Neural progenitor cell (in vitro differentiated cells): ENCODE results near the gene UBE3C. TPM values are rescaled to one million over a fixed set of nuclear protein-coding genes. Genes with fewer than 3 reads are reported as not detected.

Experiments
- DNase-seq: peaks from one replicate; pipeline ENCODE4 v3.0.0-alpha.2; 2016; ENCODE audit warnings: low spot score
- H2AFZ ChIP-seq: fragments of 200-600 bp; sonication (generic); replicated peaks from 2 replicates; pipeline ENCODE4 v1.6.1; 2016; ENCODE audit warnings: antibody characterized with exemption
- H3F3A ChIP-seq: fragments of 200-600 bp; sonication (generic); 2 replicates; pipeline ENCODE4 v1.6.1; 2016; ENCODE audit warnings: antibody characterized with exemption, low read depth
- H3K27ac ChIP-seq: fragments of 200-600 bp; sonication (generic); 2 replicates; pipeline ENCODE4 v1.5.1; 2016; ENCODE audit warnings: mild to moderate bottlenecking
- H3K27me3 ChIP-seq: fragments of 200-600 bp; sonication (generic); 2 replicates; pipeline ENCODE4 v1.6.1; 2016; ENCODE audit warnings: mild to moderate bottlenecking, moderate library complexity
- H3K36me3 ChIP-seq: fragments of 200-600 bp; sonication (generic); 2 replicates; pipeline ENCODE4 v1.5.1; 2016
- H3K4me1 ChIP-seq: fragments of 200-600 bp; sonication (generic); 2 replicates; pipeline ENCODE4 v1.6.1; 2016; ENCODE audit warnings: mixed run types
- H3K4me2 ChIP-seq: fragments of 200-600 bp; sonication (generic); 2 replicates; pipeline ENCODE4 v1.6.1; 2016
- H3K4me3 ChIP-seq: fragments of 200-600 bp; sonication (generic); 2 replicates; pipeline ENCODE4 v1.5.1; 2016
- H3K79me2 ChIP-seq: fragments of 200-600 bp; sonication (generic); 2 replicates; pipeline ENCODE4 v1.6.1; 2016; ENCODE audit warnings: low read depth
- H3K9ac ChIP-seq: fragments of 200-600 bp; sonication (generic); 2 replicates; pipeline ENCODE4 v1.6.1; 2016
- H3K9me3 ChIP-seq: fragments of 200-600 bp; sonication (generic); 2 replicates; pipeline ENCODE4 v1.5.1; 2016; ENCODE audit warnings: low read depth
- H4K20me1 ChIP-seq: fragments of 200-600 bp; sonication (generic); 2 replicates; pipeline ENCODE4 v1.6.1; 2016; ENCODE audit warnings: low read depth
- H3K27ac Mint-ChIP-seq: 3 replicates; pipeline ENCODE4 v1.8.0; 2021; ENCODE audit warnings: mixed read lengths
- H3K27me3 Mint-ChIP-seq: 2 replicates; pipeline ENCODE4 v1.8.0; 2022; ENCODE audit warnings: low read depth, mild to moderate bottlenecking, inconsistent platforms, moderate library complexity, mixed read lengths; ENCODE audit not compliant: insufficient read depth
- H3K36me3 Mint-ChIP-seq: 3 replicates; pipeline ENCODE4 v1.8.0; 2021; ENCODE audit warnings: mixed read lengths
- H3K4me1 Mint-ChIP-seq: 3 replicates; pipeline ENCODE4 v1.8.0; 2021; ENCODE audit warnings: mixed read lengths
- H3K4me3 Mint-ChIP-seq: 3 replicates; pipeline ENCODE4 v1.8.0; 2021; ENCODE audit warnings: mild to moderate bottlenecking, moderate library complexity, mixed read lengths
- H3K9me3 Mint-ChIP-seq: 3 replicates; pipeline ENCODE4 v1.8.0; 2020; ENCODE audit warnings: mixed read lengths
- CTCF ChIP-seq: fragments of 200-600 bp; sonication (generic); IDR thresholded peaks from 2 replicates; pipeline ENCODE4 v1.5.1; 2017; ENCODE audit warnings: antibody characterized with exemption, mild to moderate bottlenecking
- EZH2 ChIP-seq: fragments of 200-600 bp; sonication (generic); IDR thresholded peaks from 2 replicates; pipeline ENCODE4 v1.6.1; 2017; ENCODE audit warnings: antibody characterized with exemption, mild to moderate bottlenecking, moderate library complexity
- EZH2phosphoT487 ChIP-seq: fragments of 200-600 bp; sonication (generic); IDR thresholded peaks from 2 replicates; pipeline ENCODE4 v1.6.1; 2017; ENCODE audit warnings: antibody characterized with exemption
- total RNA-seq: library from RNA; depleted of rRNA; stranded (reverse); fragments of >200 nt; gene quantifications from 2 replicates; pipeline ENCODE4 v1.2.3, GENCODE V29; 2015; ENCODE audit warnings: low replicate concordance

UBE3C gene
- total RNA-seq, 1 donor from 2014 or later = 65.9 TPM

DNA sequence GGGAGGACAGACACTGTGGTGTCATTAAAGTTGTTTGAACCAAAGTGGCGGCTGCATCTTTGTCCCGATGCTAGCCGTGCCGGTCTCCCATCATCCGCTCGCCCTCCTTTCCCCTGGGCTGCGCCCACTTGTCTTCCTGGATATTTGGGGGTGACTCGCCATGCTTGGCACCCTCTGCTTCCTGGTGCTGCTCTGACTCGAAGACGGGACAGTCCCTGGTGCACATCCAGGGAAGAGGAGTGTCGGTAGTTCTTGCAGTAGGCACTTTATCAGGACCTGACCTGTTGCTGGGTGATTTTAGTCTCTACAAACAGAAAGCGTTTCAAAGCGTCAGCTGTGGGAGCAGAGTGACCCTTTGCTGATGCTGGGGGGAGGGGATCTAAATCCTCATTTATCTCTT lies 129.8 kb downstream of the UBE3C start:
- TF ChIP-seq CTCF (no peak), EZH2 (no peak), EZH2phosphoT487 (no peak)
- no peaks in the 10 kb centered on the region for H3F3A ChIP-seq
- H3K4me3 Mint-ChIP-seq = no peak overlapping the region
- no peak overlapping the region for H3K4me2 ChIP-seq
- H3K9me3 Mint-ChIP-seq = no peaks in the 10 kb centered on the region
- DNase-seq = no peak
- H4K20me1 ChIP-seq = no peaks in the 10 kb centered on the region
- H3K36me3 ChIP-seq = no peaks in the 10 kb centered on the region
- H3K9me3 ChIP-seq = no peaks in the 10 kb centered on the region
- peaks cover 9% of the 10 kb centered on the region for H3K4me1 Mint-ChIP-seq
- no peak overlapping the region for H3K9ac ChIP-seq
- no peaks in the 10 kb centered on the region for H3K27me3 ChIP-seq
- no peak overlapping the region for H3K27ac ChIP-seq
- H3K4me3 ChIP-seq = no peak overlapping the region
- H3K36me3 Mint-ChIP-seq = peaks cover 30% of the 10 kb centered on the region
- H3K4me1 ChIP-seq = no peaks in the 10 kb centered on the region
- H3K79me2 ChIP-seq = no peaks in the 10 kb centered on the region
- H2AFZ ChIP-seq = no peak overlapping the region
- H3K27ac Mint-ChIP-seq = no peak overlapping the region
- H3K27me3 Mint-ChIP-seq = peaks cover 7% of the 10 kb centered on the region

DNA sequence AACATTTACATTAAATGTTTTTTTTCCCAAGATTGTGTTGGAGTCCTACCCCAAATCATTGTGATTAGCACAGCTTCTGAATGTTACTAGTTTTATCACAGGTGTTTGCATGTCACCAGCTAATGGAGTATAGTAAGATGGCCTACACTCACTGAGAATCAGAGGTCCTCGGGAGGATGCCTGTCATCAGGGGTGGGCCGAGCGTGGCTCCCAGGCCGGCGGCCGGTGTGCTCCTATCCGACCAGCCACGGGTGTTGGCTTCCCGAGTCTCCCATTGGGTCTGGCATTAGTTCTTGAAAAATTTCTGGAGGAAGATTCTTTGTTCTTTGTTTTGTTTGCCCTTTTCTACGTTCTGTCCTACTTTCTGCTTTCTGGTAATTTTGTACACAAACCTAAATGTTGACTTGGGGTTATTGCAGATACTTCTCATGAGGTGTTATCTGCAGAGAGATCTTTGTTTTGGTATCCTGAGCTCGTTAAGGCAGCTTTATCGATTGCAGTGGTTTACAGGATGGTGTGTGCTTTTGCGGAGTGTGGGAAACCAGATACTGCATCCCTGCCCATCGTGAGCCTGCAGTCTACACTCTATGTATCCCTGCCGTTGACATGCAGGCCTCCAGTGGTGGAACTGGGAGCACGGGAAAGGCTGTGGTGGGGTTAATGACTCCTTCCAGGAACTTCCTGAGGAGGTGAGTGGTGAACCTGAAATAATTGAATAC lies 130.8 kb downstream of the UBE3C start:
- no peak overlapping the region for H3K27ac Mint-ChIP-seq
- no peaks in the 10 kb centered on the region for H3K4me1 ChIP-seq
- H3K27ac ChIP-seq = no peak overlapping the region
- peaks cover 7% of the 10 kb centered on the region for H3K27me3 Mint-ChIP-seq
- no peaks in the 10 kb centered on the region for H3K36me3 ChIP-seq
- TF ChIP-seq EZH2 (no peak), CTCF (no peak), EZH2phosphoT487 (no peak)
- no peak for DNase-seq
- H3K27me3 ChIP-seq = no peaks in the 10 kb centered on the region
- peaks cover 9% of the 10 kb centered on the region for H3K4me1 Mint-ChIP-seq
- peaks cover 30% of the 10 kb centered on the region for H3K36me3 Mint-ChIP-seq
- H3F3A ChIP-seq = no peaks in the 10 kb centered on the region
- H3K9me3 Mint-ChIP-seq = no peaks in the 10 kb centered on the region
- H2AFZ ChIP-seq = no peak overlapping the region
- H3K4me2 ChIP-seq = no peak overlapping the region
- H3K9ac ChIP-seq = no peak overlapping the region
- no peak overlapping the region for H3K4me3 ChIP-seq
- H3K79me2 ChIP-seq = no peaks in the 10 kb centered on the region
- H3K9me3 ChIP-seq = no peaks in the 10 kb centered on the region
- H4K20me1 ChIP-seq = no peaks in the 10 kb centered on the region
- H3K4me3 Mint-ChIP-seq = no peak overlapping the region

- Histone ChIP-seq H2AFZ (no peak overlapping the region), H3K4me3 (no peak overlapping the region), H3K27ac (no peak overlapping the region), H3K36me3 (no peaks in the 10 kb centered on the region), H4K20me1 (no peaks in the 10 kb centered on the region), H3K9me3 (no peaks in the 10 kb centered on the region), H3K4me2 (no peak overlapping the region), H3F3A (no peaks in the 10 kb centered on the region), H3K4me1 (no peaks in the 10 kb centered on the region), H3K27me3 (no peaks in the 10 kb centered on the region), H3K79me2 (no peaks in the 10 kb centered on the region), H3K9ac (no peak overlapping the region)
- H3K27ac Mint-ChIP-seq = no peak overlapping the region
- no peaks in the 10 kb centered on the region for H3K9me3 Mint-ChIP-seq
- H3K27me3 Mint-ChIP-seq = peaks cover 7% of the 10 kb centered on the region
- H3K4me3 Mint-ChIP-seq = no peak overlapping the region
- peaks cover 28% of the 10 kb centered on the region for H3K36me3 Mint-ChIP-seq
- no peak for DNase-seq
- TF ChIP-seq EZH2 (no peak), EZH2phosphoT487 (no peak), CTCF (no peak)
- peaks cover 9% of the 10 kb centered on the region for H3K4me1 Mint-ChIP-seq
Observed at GRCh38 chr7:157270060-157270444, 131.3 kb downstream of the UBE3C start.
